HEK293 (cell line): ENCODE measurements around the gene LNP1.

Experiments
- BCL11A ChIP-seq: fragments of 450-650 bp; formaldehyde crosslinking; IDR thresholded peaks from 2 replicates; pipeline ENCODE4 v1.5.1; 2016; ENCODE audit warnings: low read depth, missing biosample characterization, missing genetic modification characterization
- EGR2 ChIP-seq: fragments of 450-650 bp; formaldehyde crosslinking; IDR thresholded peaks from 2 replicates; pipeline ENCODE4 v1.5.1; 2016; ENCODE audit warnings: low read depth, missing biosample characterization, missing genetic modification characterization
- GLI2 ChIP-seq: fragments of 450-650 bp; formaldehyde crosslinking; IDR thresholded peaks from 2 replicates; pipeline ENCODE4; 2017; ENCODE audit warnings: missing biosample characterization, missing genetic modification characterization, low read depth, borderline replicate concordance
- HIC1 ChIP-seq: fragments of 450-650 bp; formaldehyde crosslinking; IDR thresholded peaks from 2 replicates; pipeline ENCODE4 v1.5.1; 2016; ENCODE audit warnings: missing biosample characterization, missing genetic modification characterization
- KLF10 ChIP-seq: fragments of 450-650 bp; IDR thresholded peaks from 2 replicates; pipeline ENCODE4 v1.5.1; 2018; ENCODE audit warnings: missing biosample characterization, mild to moderate bottlenecking, missing genetic modification characterization
- PBX3 ChIP-seq: sonication (generic); formaldehyde crosslinking; IDR thresholded peaks from 2 replicates; pipeline ENCODE4 v1.8.1; 2022; ENCODE audit warnings: mild to moderate bottlenecking, moderate library complexity, missing genetic modification reagents
- PRDM10 ChIP-seq: fragments of 450-650 bp; formaldehyde crosslinking; IDR thresholded peaks from 2 replicates; pipeline ENCODE4 v1.5.1; 2016; ENCODE audit warnings: missing biosample characterization, missing genetic modification characterization
- REST ChIP-seq: fragments of 450-650 bp; formaldehyde crosslinking; IDR thresholded peaks from 2 replicates; pipeline ENCODE4 v1.5.1; 2016; ENCODE audit warnings: missing biosample characterization, missing genetic modification characterization
- TRIM28 ChIP-seq: IDR thresholded peaks from 2 replicates; pipeline ENCODE4 v1.6.1; 2011; ENCODE audit warnings: low read length, control low read depth, borderline replicate concordance
- YY2 ChIP-seq: fragments of 450-650 bp; formaldehyde crosslinking; IDR thresholded peaks from 2 replicates; pipeline ENCODE4 v1.5.1; 2016; ENCODE audit warnings: missing biosample characterization, missing genetic modification characterization
- ZBTB44 ChIP-seq: fragments of 450-650 bp; IDR thresholded peaks from 2 replicates; pipeline ENCODE4 v1.5.1; 2018; ENCODE audit warnings: missing biosample characterization, mild to moderate bottlenecking, missing genetic modification characterization
- ZFP3 ChIP-seq: fragments of 450-650 bp; formaldehyde crosslinking; IDR thresholded peaks from 2 replicates; pipeline ENCODE4 v1.5.1; 2016; ENCODE audit warnings: low read depth, missing biosample characterization, missing genetic modification characterization
- ZFP37 ChIP-seq: fragments of 450-650 bp; formaldehyde crosslinking; IDR thresholded peaks from 2 replicates; pipeline ENCODE4 v1.5.1; 2016; ENCODE audit warnings: missing biosample characterization, missing genetic modification characterization
- ZNF155 ChIP-seq: fragments of 450-650 bp; formaldehyde crosslinking; IDR thresholded peaks from 2 replicates; pipeline ENCODE4 v1.5.1; 2016; ENCODE audit warnings: missing biosample characterization, missing genetic modification characterization
- ZNF18 ChIP-seq: fragments of 450-650 bp; formaldehyde crosslinking; IDR thresholded peaks from 2 replicates; pipeline ENCODE4 v1.5.1; 2016; ENCODE audit warnings: missing biosample characterization, missing genetic modification characterization
- ZNF354C ChIP-seq: fragments of 450-650 bp; formaldehyde crosslinking; IDR thresholded peaks from 2 replicates; pipeline ENCODE4 v1.5.1; 2016; ENCODE audit warnings: missing biosample characterization, missing genetic modification characterization, low read depth, borderline replicate concordance
- ZNF596 ChIP-seq: fragments of 450-650 bp; IDR thresholded peaks from 2 replicates; pipeline ENCODE4 v1.5.0; 2018; ENCODE audit warnings: missing biosample characterization, mild to moderate bottlenecking, missing genetic modification characterization, moderate library complexity
- ZNF692 ChIP-seq: fragments of 450-650 bp; formaldehyde crosslinking; IDR thresholded peaks from 2 replicates; pipeline ENCODE4 v1.5.1; 2016; ENCODE audit warnings: missing biosample characterization, missing genetic modification characterization
- ZNF704 ChIP-seq: fragments of 450-650 bp; formaldehyde crosslinking; IDR thresholded peaks from 2 replicates; pipeline ENCODE4 v1.5.1; 2016; ENCODE audit warnings: missing biosample characterization, missing genetic modification characterization
- ZSCAN23 ChIP-seq: fragments of 450-650 bp; formaldehyde crosslinking; IDR thresholded peaks from 2 replicates; pipeline ENCODE4 v1.5.1; 2016; ENCODE audit warnings: missing biosample characterization, missing genetic modification characterization

Gene LNP1

GRCh38 chr3:100400780-100401673 is at the start of gene LNP1, which contains the start of gene TOMM70 (continued):
- TF ChIP-seq ZBTB44 (tag by site-specific recombination): no peak
- peak; percentile 76; the same call in 1 of the 2 replicates for TF ChIP-seq ZNF596
- no peak for TF ChIP-seq PBX3
- TF ChIP-seq ZNF354C (tag by site-specific recombination): no peak
- no peak for TF ChIP-seq GLI2 (tag by site-specific recombination)
- TF ChIP-seq ZFP37: 0 out of 2 replicates have a peak, but pooled peaks have one; percentile 12
- TF ChIP-seq PRDM10 (tag by site-specific recombination): peak; percentile 33; the same call in 1 of the 2 replicates
- no peak for TF ChIP-seq ZSCAN23
- peak; percentile 66; the same call in 1 of the 2 replicates for TF ChIP-seq ZFP3 (tag by site-specific recombination)
- TF ChIP-seq ZNF18: peak; percentile 76
- TF ChIP-seq ZNF704 (tag by site-specific recombination): no peak
- TF ChIP-seq YY2 (tag by site-specific recombination): peak; percentile 10; the same call in 1 of the 2 replicates
- TF ChIP-seq ZNF155 (tag by site-specific recombination): no peak
- TF ChIP-seq ZNF692 (tag by site-specific recombination): 0 out of 2 replicates have a peak, but pooled peaks have one; percentile 40
- TF ChIP-seq TRIM28: peak; percentile 34; the same call in 1 of the 2 replicates
- peak; percentile 62 for TF ChIP-seq KLF10 (tag by site-specific recombination)
- TF ChIP-seq REST (tag by site-specific recombination): no peak
- TF ChIP-seq BCL11A (tag by site-specific recombination): peak; percentile 77
- TF ChIP-seq HIC1: 0 out of 2 replicates have a peak, but pooled peaks have one; percentile 68
- TF ChIP-seq EGR2: peak; percentile 91
